ENCODE data around the gene PPARA.

GRCh38 chr22:46153930-46154329 lies 3.6 kb downstream of the PPARA start:
- no peak for TF ChIP-seq CTCF (IDR thresholded peaks at IDR 0.05; ENCODE audit: low read length)
- no peak for TF ChIP-seq EZH2 (IDR thresholded peaks at IDR 0.05; ENCODE audit: borderline replicate concordance, low read length)

Measured in OCI-LY1 (cell line).